GM19023 (cell line): ENCODE data around the gene CPNE8.

Source experiments
- ATAC-seq: cut with Tn5 transposase; IDR thresholded peaks from one replicate; pipeline ENCODE4 v1.9.1; 2021; ENCODE audit warnings: mild to moderate bottlenecking, moderate library complexity; ENCODE audit not compliant: unreplicated experiment

CPNE8 gene

GRCh38 chr12:38653650-38654049, 251.7 kb downstream of the CPNE8 start:
- ATAC-seq: no peak

GRCh38 chr12:38648813-38649212, 256.6 kb downstream of the CPNE8 start:
- ATAC-seq: no peak

GRCh38 chr12:38646146-38646545, 259.2 kb downstream of the CPNE8 start:
- ATAC-seq: no peak

- ATAC-seq: no peak
These were observed 265.8 kb downstream of the CPNE8 start for GRCh38 chr12:38639625-38640024.

- no peak for ATAC-seq
These were observed 267.0 kb downstream of the CPNE8 start for GRCh38 chr12:38638401-38638800.

- ATAC-seq: no peak
These were observed 271.9 kb downstream of the CPNE8 start for GRCh38 chr12:38633511-38633910.

- no peak for ATAC-seq
These were observed 276.3 kb downstream of the CPNE8 start for GRCh38 chr12:38629064-38629463.

- ATAC-seq: no peak
These were observed 277.1 kb downstream of the CPNE8 start for GRCh38 chr12:38628288-38628687.

- ATAC-seq: no peak
These were observed 280.1 kb downstream of the CPNE8 start for GRCh38 chr12:38625306-38625705.

GRCh38 chr12:38614171-38614570, 291.2 kb downstream of the CPNE8 start:
- no peak for ATAC-seq

- no peak for ATAC-seq
These were observed 294.5 kb downstream of the CPNE8 start for GRCh38 chr12:38610808-38611350.

- no peak for ATAC-seq
These were observed 298.1 kb downstream of the CPNE8 start for GRCh38 chr12:38607295-38607694.
